HG03095 (cell line): ENCODE results near the gene NMRK2.
"Not testable (repeated sequence)": the region's sequence is repeated elsewhere in the genome, so short reads cannot be mapped to it uniquely, and the experiment has no call there.

Experiments used
- ATAC-seq: cut with Tn5 transposase; IDR thresholded peaks from one replicate; pipeline ENCODE4 v1.9.1; 2021; ENCODE audit warnings: moderate library complexity; ENCODE audit not compliant: unreplicated experiment

Gene NMRK2

DNA sequence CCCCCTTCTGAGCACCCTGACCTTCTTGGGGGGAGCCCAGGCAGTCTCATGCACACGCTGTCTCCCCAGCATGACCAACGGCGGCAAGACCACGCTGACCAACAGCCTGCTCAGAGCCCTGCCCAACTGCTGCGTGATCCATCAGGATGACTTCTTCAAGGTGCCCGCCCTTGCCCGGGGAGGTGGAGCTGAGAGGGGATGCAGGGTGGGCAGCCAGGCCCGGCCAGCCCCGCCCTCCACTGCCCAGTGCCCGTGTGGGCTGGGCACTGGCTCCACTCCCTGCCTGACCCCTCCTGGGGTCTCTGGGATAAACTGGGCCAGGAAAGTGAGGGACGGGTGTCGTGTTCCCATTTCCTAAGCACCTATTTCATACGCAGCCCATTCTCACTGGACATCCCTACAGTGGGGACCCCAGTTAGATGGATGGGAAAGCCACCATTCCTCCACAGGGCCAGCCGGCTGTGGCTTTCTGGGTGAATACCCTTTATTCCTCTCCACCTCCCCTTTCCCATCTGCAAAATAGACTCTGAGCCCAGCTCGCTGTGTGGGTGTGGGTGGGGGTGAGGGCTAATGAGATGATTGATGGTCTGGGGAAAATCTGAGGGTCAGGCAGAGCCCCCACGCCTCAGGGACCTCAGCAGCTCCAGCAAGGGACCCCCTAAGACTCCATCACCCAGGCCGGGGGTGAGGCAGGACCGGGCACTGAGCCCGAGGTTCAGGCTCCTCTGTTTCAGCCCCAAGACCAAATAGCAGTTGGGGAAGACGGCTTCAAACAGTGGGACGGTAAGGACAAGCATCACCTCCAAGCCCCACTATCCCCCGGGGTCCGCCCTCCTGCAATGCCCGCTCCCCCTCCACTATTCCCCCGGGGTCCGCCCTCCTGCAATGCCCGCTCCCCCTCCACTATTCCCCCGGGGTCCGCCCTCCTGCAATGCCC is 3.9 kb downstream of the NMRK2 start:
- ATAC-seq = no peak

DNA sequence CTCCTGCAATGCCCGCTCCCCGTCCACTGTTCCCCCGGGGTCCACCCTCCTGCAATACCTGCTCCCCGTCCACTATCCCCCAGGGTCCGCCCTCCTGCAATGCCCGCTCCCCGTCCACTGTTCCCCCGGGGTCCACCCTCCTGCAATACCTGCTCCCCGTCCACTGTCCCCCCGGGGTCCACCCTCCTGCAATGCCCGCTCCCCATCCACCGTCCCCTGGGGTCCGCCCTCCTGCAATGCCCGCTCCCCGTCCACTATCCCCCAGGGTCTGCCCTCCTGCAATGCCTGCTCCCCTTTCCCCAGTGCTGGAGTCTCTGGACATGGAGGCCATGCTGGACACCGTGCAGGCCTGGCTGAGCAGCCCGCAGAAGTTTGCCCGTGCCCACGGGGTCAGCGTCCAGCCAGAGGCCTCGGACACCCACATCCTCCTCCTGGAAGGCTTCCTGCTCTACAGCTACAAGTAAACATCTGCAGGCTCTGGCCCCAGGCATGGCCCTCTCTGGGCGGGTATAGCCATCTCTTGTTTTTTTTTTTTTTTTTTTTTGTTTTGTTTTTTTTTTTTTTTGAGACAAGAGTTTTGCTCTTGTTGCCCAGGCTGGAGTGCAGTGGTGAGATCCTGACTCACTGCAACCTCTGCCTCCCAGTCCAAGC is 5.6 kb downstream of the NMRK2 start:
- ATAC-seq = not testable (repeated sequence)

DNA sequence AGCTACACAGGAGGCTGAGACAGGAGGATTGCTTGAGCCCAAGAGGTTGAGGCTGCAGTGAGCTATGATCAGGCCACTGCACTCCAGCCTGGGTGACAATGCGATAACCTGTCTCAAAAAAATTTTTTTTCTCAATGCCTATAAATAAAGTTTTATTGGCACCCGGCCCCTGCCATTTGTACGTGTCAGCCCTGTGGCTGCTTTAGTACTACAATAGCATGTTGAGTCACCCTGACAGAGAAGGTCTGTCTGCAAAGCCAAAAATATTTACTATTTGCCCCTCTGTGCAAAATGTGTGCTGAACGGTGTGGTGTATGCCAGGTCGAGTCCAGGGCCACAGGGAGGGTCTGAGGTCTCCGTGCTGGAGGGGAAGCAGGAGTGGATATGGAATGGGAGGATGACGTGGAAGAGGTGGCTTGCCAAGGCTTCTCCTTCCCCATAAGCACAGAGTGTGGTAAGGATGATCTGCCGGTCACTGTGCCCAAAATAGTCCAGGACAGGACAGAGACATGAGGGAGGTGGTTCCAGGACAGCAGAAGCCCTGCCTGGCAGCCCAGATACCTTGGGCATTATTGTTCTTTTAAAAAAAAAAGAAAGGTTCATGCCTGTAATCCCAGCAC is 10.0 kb downstream of the NMRK2 start:
- no peak for ATAC-seq

DNA sequence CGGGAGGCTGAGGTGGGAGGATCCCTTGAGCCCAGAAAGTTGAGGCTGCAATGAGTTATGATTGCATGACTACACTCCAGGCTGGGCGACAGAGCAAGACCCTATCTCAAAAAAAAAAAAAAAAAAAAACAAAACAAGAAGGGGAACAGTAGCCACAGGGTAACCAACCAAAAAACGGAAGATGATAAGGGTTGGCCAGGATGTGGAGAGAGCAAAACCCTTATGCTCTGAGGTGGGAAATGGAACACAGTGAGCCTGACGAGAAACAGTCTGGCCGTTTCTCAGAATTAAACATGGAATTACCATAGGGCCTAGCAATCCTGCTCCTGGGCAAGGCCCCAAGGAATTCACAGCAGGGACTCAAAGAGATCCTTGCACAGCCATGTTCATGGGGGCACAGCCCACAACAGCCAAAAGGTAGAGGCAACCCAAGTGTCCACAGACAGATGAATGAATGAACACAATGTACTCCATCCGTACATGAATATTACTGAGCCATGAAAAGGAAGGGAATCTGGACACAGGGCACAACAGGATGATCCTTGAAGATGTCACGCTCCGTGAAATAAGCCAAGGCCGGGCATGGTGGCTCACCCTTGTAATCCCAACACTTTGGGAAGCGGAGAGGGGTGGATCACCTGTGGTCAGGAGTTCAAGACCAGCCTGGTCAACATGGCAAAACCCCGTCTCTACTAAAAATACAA is 11.3 kb downstream of the NMRK2 start:
- ATAC-seq = no peak

DNA sequence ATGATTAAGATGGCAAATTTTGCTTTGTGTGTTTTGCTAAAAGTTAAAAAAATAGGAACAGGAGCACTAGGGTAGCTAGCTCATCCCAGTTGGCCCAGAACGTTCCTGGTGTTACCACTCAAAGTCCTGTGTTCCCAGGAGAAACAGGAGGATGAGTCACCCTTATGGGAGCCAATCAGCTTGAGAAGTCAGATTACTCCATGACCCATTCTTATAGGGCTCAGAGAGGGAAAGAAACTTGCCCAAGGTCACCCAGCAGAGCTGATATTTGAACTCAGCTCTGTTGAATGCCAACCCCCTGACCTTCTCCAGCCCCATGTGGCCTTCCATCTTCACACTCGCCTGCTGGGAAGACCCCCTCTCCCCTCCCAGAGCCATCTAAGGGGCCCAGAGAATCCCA is 13.0 kb downstream of the NMRK2 start:
- ATAC-seq = no peak

DNA sequence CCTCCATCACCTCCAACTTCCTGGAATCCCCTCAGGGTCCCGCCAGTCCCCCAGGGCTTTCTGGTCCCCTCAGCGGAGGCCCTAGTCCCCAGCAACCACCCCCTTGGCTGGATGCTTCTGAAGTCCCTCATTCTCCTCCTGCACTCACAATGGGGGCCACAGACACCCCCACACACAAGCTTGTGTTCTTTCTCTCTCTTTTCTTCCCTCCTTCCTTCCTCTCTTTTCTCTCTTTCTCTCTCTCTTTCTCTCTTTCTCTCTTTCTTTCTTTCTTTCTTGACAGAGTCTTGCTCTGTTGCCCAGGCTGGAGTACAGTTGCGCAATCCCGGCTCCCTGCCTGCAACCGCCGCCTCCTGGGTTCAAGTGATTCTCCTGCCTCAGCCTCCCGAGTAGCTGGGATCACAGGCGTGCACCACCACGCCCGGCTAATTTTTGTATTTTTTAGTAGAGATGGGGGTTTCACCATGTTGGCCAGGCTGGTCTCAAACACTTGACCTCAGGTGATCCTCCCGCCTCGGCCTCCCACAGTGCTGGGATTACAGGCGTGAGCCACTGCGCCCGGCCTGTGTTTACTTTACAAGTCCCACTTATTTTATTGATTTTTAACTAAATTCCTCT is 14.6 kb downstream of the NMRK2 start:
- not testable (repeated sequence) for ATAC-seq

DNA sequence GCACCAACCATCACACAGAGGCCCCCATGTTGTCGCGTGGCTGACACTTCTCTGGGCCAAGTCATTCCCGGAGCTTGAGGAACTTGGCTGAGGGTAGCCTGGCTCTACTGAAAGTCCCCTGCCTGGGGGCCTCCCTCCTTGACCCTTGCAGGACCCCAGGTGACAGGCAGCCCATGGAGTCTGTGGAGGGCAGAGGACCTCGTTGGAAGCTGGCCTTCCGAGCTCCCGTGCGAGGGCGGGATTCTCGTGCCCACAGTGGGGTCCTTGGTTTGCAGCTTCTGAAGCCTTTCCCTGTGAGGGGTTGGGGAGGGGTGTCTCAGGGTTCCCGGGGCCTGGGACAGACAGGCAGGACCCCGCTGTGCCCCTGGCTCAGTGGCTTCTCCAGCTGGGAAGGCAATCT is 16.4 kb downstream of the NMRK2 start:
- no peak for ATAC-seq

DNA sequence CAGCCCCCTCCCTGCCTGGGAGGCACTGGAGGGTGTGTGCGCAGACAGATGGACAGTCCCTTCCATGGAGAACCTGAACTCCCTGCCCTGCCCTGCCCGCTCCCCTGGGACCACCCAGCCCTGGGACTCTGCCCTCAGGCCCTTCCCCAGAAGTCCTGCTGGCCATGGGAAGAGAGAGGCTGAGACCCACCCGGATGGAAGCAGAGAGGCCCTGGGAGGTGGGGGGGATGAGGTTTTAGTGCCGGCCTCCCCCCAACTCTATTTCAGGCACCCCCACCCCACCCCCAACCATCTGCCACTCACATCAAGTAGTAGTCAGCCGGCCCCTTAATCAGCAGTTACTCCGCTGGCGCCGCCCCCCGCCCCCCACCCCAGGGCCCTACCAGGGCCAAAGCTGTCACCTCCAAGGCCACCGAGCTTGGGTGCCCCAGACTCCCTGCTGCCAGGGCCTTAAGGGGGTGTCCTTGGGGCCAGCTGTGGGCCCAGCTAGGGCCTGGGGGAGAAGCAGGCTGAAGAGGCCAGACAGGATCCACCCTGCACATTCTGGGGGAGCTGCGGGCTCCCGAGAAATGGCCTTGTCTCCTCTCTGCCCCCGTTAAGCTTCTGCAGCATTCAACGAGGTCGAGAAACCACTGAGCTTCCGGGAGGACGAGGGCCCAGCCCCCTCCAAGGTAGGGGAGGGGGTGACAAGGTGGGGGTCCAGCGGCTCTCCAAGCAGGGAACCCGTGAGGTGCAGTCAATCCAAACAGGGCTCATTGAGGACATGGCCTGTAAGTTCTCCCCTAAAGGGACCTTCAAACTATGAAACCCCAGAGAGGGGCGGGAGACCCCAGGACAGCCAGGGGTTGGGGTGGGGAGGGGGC is 17.4 kb downstream of the NMRK2 start:
- ATAC-seq = no peak

DNA sequence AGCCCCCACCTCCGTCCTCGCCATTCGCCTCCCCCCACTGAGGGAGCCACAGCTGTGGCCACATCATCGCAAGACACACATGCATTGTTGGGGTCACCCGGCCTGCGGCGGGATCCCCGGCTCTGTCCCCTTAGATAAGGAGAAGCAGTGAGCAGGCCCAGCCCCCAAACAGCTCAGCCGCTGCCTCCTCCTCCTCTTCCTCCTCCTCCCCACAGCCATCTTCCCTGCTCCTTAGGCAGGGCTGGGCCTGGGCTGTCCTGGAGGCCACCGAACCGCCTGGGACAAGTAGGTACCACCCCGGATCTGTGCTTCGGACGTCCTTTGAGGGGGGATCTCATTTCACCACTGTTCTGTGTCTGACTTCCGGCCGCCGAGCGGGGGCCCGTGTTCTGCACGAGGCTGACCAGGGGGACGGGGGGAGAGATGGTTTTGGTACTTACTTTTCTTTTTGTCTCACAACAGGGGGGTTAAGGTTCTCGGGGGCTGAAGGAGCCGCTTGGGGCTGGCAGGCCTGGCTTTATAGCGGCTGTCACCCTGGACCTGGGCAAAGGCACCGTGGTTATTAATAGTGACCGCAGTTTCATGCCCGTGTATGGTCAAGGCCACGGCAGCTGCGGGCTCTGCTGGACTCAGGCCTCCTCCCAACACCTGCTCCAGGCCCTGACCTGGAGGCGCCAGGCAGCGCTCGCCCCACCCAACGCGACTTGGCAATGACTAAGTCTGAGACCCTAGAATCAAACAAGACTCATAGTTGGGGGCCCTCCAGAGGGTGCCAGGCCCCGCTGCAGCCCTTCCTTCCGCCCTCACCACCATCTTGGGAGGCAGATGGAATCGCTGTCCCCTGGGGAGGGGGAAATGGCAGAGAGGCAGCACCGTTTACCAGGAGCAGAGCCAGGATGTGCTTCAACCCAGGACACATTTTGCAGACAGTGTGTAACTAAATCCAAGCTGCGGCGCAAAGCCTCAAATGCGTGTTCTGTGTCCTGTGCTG is 18.3 kb downstream of the NMRK2 start:
- ATAC-seq = no peak

DNA sequence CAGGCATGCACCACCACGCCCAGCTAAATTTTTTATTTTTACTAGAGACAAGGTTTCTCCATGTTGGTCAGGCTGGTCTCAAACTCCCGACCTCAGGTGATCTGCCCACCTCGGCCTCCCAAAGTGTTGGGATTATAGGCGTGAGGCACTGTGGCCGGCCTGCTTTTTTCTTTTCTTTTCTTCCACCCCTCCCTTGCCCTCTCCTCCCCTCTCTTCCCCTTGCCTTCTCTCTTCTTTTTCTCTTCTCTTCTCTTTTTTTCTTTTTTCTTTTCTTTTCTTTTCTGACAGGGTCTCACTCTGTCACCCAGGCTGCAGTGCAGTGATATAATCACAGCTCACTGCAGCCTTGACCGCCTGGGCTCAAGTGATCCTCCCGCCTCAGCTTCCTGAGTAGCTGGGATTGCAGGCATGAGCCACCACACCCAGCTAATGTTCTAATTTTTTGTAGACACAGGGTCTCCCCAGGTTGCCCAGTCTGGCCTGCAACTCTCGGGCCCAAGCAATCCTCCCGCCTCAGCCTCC is 19.9 kb downstream of the NMRK2 start:
- not testable (repeated sequence) for ATAC-seq

DNA sequence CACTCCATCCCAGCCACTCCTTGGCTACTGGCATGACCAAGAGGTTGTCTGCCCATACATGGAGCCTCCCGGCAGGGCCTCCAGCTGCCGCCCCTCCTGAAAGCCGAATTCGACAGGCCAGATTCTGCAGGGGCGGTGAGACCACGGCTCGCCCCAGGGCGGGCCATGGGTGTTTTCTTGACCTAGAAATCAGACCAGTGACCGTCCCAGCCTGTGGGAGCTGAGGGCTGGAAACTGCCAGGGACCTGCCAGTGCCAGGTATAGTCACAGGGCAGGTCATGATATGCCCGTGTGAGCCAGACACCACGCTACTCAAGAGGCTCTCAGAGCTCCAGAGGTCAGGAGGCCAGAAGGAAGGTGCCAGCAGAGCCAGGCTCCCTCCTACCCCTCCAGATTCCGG is 21.2 kb downstream of the NMRK2 start:
- ATAC-seq = no peak

DNA sequence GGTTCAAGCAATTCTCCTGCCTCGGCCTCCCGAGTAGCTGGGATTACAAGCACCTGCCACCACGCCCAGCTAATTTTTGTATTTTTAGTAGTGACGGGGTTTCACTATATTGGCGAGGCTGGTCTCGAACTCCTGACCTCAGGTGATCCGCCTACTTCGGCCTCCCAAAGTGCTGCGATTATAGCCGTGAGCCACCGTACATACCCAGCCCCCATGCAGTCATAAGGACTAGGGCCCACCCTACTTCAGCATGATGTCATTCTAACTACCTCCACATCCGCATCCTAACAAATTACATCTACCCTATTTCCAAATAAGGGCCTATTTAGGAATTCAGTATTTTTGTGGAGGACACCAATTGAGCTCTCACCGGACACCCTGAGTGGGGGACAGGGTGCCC is 22.4 kb downstream of the NMRK2 start:
- not testable (repeated sequence) for ATAC-seq

DNA sequence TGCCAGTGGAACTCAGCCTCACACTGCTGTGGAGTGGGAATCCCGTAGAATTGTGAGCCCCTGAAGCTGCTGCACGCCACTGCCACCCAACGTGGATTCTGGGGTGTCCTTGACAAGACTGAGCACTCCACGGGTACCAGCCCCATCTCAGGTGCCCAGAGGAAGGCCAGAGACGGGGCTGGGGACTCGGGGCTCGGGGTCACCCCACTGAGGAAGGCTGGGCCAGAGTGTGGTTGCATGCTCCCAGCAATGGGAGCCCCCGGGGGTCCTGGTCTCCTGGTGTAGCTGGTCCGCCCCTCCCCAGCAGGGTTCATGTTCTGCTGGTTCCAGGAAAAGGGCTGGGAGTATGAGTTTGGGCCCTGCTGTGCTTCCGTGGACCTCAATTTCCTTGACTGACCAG is 22.8 kb downstream of the NMRK2 start:
- no peak for ATAC-seq

DNA sequence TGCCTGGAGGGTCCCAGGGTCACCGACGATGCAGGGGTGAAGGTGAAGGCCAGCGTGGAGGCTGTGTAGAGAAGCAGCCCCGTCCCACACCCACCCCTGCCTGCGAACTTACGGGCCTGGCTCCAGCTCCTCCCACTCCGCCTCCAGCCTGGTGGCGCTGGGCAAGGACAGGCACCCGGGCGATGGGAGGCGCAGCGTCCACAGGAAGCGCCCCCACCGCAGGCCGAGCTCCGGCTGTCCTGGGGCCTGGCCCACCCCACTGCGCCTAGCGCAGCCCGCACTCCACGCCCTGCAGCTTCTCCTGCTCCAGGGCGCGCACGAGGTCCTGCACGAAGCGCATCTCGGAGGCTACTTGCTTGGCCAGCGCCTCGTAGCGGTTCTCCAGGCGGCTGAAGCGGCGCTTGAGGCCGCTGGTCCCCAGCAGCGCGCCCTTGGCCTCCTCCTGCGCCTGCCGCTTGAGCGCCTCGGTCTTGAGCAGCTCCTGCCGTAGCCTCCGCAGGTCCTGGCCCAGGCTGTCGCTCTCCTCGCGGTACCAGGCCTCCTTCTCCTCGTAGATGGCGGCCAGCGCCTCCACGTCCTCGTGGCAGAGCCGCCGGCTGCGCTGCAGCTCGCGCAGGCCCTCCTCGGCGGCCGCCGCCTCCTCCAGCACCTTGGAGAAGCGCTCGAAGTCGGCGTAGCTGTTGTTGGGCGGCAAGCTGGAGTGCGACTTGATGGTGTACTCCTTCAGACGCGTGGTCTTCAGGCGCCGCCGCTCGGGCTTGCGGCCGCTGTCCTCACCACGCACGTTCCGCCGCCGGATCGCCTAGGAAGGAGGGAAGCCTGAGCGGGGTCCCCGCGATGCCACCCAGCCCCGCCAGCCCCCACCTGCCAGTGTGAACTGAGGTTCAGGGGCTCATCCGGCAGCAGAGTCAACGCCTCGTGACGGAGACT is 26.2 kb downstream of the NMRK2 start:
- no peak for ATAC-seq

DNA sequence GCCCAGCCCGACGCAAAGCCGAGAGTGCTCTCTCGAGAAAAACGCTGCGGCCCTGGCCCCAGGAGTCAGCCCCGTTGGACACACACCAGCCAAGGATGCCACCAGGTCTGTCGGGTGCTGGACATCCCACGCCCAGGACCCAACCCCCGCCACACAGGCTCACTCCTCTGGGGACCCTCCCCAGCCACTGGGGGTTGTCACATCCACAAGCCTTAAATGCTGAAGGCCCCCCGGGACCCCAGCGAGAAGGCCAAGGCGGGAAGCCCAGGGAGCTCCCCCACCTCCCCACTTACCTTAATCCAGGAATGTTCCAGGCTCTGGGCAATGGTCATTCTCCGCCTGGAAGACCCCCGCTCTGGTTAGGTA is 26.9 kb downstream of the NMRK2 start:
- ATAC-seq = no peak

DNA sequence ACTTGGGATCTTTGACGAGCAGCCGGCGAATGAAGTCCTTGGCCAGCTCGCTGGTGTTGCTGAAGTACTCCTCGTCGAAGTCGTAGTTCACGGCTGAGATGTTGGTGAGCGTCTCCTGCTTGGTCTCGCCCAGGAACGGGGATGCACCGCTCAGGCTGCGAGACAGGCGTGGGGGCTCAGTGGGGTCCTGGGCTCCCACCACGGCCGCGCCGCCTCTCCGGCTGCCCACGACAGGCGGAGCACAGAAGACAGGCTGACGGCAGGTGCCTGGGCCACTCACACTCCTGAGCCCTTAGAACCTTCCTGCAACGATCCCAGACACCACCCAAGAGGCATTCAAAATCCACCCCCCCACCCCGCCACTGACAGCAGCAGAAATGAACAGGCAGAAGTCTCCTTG is 28.1 kb downstream of the NMRK2 start:
- ATAC-seq = no peak

DNA sequence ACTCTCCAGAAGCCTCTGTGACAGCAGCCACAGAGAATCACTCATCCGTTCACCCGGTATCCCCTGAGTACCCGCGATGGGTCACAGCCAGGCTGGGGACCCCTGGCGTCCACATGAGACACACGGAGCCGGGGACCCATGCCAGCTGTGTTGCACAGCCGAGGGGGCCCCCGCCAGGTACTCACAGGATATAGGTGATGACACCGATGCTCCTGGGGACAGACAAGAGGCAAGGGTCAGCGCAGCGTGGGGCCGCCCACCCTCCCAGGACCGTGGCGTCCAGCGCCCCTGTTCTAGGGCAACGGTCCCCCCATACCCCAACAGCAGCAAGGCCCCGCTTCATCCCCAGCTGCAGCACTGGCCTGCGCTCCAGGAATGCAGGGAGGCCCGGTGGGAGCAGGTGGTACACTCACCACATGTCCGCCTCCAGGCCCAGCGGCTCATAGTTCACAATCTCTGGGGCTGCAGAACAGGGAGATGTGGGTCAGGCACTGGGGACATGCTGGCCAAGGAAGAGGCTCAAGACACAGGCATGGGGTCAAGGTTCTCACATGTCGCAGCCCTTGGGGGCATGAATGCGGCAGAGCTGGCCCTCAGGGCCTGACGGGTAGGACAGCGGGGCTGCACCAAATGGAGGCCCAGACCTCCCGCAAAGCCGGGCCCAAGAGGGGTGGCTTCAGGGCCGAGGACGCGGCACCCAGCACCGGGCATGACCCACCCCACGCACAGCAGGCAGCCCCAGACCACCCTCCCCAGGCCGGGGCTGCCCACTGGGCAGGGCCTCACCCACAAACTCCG is 30.8 kb downstream of the NMRK2 start:
- no peak for ATAC-seq
